Measurements from ENCODE around the gene SPATA6L. TPM values are rescaled to one million over a fixed set of nuclear protein-coding genes. Genes with fewer than 3 reads are reported as not detected.

The SPATA6L gene
- total and polyA plus RNA-seq, 4 donors: 1.6 to 6.2 (median 2.2) TPM

DNA sequence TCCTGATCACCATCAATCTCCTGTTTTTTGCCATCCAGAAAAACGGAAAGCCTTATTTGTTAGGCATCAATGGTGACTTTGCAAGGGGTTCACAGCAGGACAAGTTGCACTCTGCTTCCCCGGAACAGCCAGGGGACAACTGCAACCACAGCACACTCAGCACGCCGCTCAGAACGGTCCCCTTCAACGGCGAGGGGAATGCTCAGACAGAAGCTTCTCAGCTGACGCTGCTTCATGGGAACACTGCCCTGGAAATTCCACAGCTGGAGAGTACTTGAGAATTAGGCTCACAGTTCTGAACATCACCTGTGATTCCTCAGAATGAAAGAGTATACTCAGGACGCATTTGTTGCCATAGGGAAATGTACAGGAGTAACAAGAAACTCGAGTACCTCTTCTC is 44.3 kb downstream of the SPATA6L start:
- 90% methylated on average over 10 of the region's 10 CpGs for WGBS
- no peak overlapping the region for H3K4me3 ChIP-seq (ENCODE audit: low read depth in 1 of 3, low read length in 3 of 3)
- H3K9ac ChIP-seq (ENCODE audit: low read depth in 1 of 2, low read length in 2 of 2): no peak overlapping the region
- no peak for DNase-seq (ENCODE audit: low spot score)
- H3K27me3 ChIP-seq (ENCODE audit: control insufficient read depth in 4 of 4, insufficient read depth in 4 of 4, low read length in 3 of 4): no peaks in the 10 kb centered on the region
- H3K27ac ChIP-seq (ENCODE audit: low read depth in 1 of 2, low read length in 2 of 2): no peak overlapping the region
- peaks cover 6 to 8% (median 7%) of the 10 kb centered on the region in 4 donors for H3K36me3 ChIP-seq (ENCODE audit: control insufficient read depth in 4 of 4, insufficient read depth in 3 of 4, low read depth in 1 of 4, low read length in 3 of 4)
- no peak for TF ChIP-seq ZBTB33 (IDR thresholded peaks at IDR 0.05)
- no peak for TF ChIP-seq JUND (IDR thresholded peaks at IDR 0.05)
- no peak for TF ChIP-seq RXRA (IDR thresholded peaks at IDR 0.05)
- no peak for TF ChIP-seq HNF4A (conservative IDR thresholded peaks at IDR 0.05)
- TF ChIP-seq TAF1 (conservative IDR thresholded peaks at IDR 0.05): no peak
- TF ChIP-seq, protein P1, sequence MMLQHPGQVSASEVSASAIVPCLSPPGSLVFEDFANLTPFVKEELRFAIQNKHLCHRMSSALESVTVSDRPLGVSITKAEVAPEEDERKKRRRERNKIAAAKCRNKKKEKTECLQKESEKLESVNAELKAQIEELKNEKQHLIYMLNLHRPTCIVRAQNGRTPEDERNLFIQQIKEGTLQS (IDR thresholded peaks at IDR 0.05): no peak
- no peak for TF ChIP-seq YY1 (IDR thresholded peaks at IDR 0.05)
- TF ChIP-seq EGR1 (IDR thresholded peaks at IDR 0.05; ENCODE audit: low read depth in 2 of 2): no peak
- no peaks in the 10 kb centered on the region for H3K9me3 ChIP-seq (ENCODE audit: control insufficient read depth in 4 of 4, low read length in 3 of 4)
- H3K4me1 ChIP-seq (ENCODE audit: control insufficient read depth in 4 of 4, insufficient read depth in 4 of 4, low read length in 3 of 4): no peaks in the 10 kb centered on the region

- H3K36me3 ChIP-seq (ENCODE audit: control insufficient read depth in 4 of 4, insufficient read depth in 3 of 4, low read depth in 1 of 4, low read length in 3 of 4): peaks cover 6 to 8% (median 7%) of the 10 kb centered on the region in 4 donors
- TF ChIP-seq EGR1 (IDR thresholded peaks at IDR 0.05; ENCODE audit: low read depth in 2 of 2) (no peak), RAD21 (IDR thresholded peaks at IDR 0.05) (no peak), HNF4A (conservative IDR thresholded peaks at IDR 0.05) (no peak), MAX (IDR thresholded peaks at IDR 0.05) (no peak), GABPA (IDR thresholded peaks at IDR 0.05 in 1 of 2, conservative IDR thresholded peaks at IDR 0.05 in 1 of 2) (no peak), RXRA (IDR thresholded peaks at IDR 0.05) (no peak), TAF1 (conservative IDR thresholded peaks at IDR 0.05) (no peak), YY1 (IDR thresholded peaks at IDR 0.05) (no peak), ZBTB33 (IDR thresholded peaks at IDR 0.05) (no peak), SP1 (IDR thresholded peaks at IDR 0.05) (no peak), NR2F2 (IDR thresholded peaks at IDR 0.05) (no peak), FOXA2 (IDR thresholded peaks at IDR 0.05) (no peak)
- TF ChIP-seq, protein P2, sequence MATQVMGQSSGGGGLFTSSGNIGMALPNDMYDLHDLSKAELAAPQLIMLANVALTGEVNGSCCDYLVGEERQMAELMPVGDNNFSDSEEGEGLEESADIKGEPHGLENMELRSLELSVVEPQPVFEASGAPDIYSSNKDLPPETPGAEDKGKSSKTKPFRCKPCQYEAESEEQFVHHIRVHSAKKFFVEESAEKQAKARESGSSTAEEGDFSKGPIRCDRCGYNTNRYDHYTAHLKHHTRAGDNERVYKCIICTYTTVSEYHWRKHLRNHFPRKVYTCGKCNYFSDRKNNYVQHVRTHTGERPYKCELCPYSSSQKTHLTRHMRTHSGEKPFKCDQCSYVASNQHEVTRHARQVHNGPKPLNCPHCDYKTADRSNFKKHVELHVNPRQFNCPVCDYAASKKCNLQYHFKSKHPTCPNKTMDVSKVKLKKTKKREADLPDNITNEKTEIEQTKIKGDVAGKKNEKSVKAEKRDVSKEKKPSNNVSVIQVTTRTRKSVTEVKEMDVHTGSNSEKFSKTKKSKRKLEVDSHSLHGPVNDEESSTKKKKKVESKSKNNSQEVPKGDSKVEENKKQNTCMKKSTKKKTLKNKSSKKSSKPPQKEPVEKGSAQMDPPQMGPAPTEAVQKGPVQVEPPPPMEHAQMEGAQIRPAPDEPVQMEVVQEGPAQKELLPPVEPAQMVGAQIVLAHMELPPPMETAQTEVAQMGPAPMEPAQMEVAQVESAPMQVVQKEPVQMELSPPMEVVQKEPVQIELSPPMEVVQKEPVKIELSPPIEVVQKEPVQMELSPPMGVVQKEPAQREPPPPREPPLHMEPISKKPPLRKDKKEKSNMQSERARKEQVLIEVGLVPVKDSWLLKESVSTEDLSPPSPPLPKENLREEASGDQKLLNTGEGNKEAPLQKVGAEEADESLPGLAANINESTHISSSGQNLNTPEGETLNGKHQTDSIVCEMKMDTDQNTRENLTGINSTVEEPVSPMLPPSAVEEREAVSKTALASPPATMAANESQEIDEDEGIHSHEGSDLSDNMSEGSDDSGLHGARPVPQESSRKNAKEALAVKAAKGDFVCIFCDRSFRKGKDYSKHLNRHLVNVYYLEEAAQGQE (IDR thresholded peaks at IDR 0.05): no peak
- TF ChIP-seq, protein P3, sequence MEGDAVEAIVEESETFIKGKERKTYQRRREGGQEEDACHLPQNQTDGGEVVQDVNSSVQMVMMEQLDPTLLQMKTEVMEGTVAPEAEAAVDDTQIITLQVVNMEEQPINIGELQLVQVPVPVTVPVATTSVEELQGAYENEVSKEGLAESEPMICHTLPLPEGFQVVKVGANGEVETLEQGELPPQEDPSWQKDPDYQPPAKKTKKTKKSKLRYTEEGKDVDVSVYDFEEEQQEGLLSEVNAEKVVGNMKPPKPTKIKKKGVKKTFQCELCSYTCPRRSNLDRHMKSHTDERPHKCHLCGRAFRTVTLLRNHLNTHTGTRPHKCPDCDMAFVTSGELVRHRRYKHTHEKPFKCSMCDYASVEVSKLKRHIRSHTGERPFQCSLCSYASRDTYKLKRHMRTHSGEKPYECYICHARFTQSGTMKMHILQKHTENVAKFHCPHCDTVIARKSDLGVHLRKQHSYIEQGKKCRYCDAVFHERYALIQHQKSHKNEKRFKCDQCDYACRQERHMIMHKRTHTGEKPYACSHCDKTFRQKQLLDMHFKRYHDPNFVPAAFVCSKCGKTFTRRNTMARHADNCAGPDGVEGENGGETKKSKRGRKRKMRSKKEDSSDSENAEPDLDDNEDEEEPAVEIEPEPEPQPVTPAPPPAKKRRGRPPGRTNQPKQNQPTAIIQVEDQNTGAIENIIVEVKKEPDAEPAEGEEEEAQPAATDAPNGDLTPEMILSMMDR (IDR thresholded peaks at IDR 0.05; ENCODE audit: low read depth, low read length, missing input control): no peak
These were observed 45.3 kb downstream of the SPATA6L start for GRCh38 chr9:4620881-4621555.

More at GRCh38 chr9:4620881-4621555, 45.3 kb downstream of the SPATA6L start:
- 88% methylated on average over 2 of the region's 2 CpGs for WGBS
- Histone ChIP-seq H3K27me3 (ENCODE audit: control insufficient read depth in 4 of 4, insufficient read depth in 4 of 4, low read length in 3 of 4) (no peaks in the 10 kb centered on the region), H3K4me1 (ENCODE audit: control insufficient read depth in 4 of 4, insufficient read depth in 4 of 4, low read length in 3 of 4) (no peaks in the 10 kb centered on the region), H3K9me3 (ENCODE audit: control insufficient read depth in 4 of 4, low read length in 3 of 4) (no peaks in the 10 kb centered on the region), H3K4me3 (ENCODE audit: low read depth in 1 of 3, low read length in 3 of 3) (no peak overlapping the region), H3K27ac (ENCODE audit: low read depth in 1 of 2, low read length in 2 of 2) (no peak overlapping the region), H3K9ac (ENCODE audit: low read depth in 1 of 2, low read length in 2 of 2) (no peak overlapping the region)
- DNase-seq (ENCODE audit: low spot score): no peak

Data from liver (tissue), 9 donors.